ENCODE data around the gene NXN. TPM values are rescaled to one million over a fixed set of nuclear protein-coding genes. Genes with fewer than 3 reads are reported as not detected.
"Not testable (repeated sequence)": the region's sequence is repeated elsewhere in the genome, so short reads cannot be mapped to it uniquely, and the experiment has no call there.

The NXN gene
- total RNA-seq, 1 donor from 2014 or later: 67.3 TPM

DNA sequence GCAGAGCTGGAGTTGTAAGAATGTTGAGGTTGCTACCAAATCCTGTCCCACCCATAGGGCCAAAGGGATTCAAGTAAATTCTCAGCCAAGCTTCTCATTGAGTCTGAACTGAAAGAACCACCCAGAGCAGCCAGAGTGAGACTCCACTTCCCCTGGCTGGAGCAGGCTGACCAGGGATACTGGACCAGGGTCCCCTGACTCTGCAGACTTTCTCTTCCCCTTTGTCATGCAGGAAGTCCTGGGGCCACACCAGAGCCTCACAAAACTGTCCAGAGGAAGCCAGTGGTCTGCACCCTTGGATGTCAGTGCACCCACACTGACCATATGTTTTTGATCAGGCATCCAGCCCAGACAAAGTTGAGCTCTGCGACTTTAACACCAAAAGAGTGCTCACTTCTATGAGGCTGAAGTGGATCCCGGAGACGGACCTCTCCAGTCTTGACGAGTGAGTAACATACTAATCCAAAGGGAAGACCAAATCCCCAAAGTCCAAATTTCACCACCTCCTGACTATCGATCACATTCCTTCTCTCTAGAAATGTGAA lies 4.1 kb downstream of the NXN start:
- Histone ChIP-seq H3K27ac (no peak overlapping the region), H3K4me3 (no peak overlapping the region), H3K36me3 (no peaks in the 10 kb centered on the region), H3K9me3 (no peaks in the 10 kb centered on the region), H3K27me3 (peaks cover 5% of the 10 kb centered on the region), H3K4me1 (peaks cover 8 to 10% of the 10 kb centered on the region in 2 donors)
- TF ChIP-seq CTCF (IDR thresholded peaks at IDR 0.05): no peak
- intact Hi-C loops (cut with DNase I): loop anchor here (5.0 kb wide), 1 partner anchor 93 kb away; no protein-coding TSS in a partner anchor
- DNase-seq (ENCODE audit: low spot score in 2 of 2): no peak

GRCh38 chr17:974778-975177 lies 4.8 kb downstream of the NXN start:
- H3K4me3 ChIP-seq; H3K27ac ChIP-seq; H3K4me1 ChIP-seq; H3K27me3 ChIP-seq; DNase-seq (ENCODE audit: low spot score in 2 of 2); H3K9me3 ChIP-seq; H3K36me3 ChIP-seq: not testable (repeated sequence)
- intact Hi-C loops (cut with DNase I): loop anchor here (5.0 kb wide), 1 partner anchor 92 kb away; no protein-coding TSS in a partner anchor

DNA sequence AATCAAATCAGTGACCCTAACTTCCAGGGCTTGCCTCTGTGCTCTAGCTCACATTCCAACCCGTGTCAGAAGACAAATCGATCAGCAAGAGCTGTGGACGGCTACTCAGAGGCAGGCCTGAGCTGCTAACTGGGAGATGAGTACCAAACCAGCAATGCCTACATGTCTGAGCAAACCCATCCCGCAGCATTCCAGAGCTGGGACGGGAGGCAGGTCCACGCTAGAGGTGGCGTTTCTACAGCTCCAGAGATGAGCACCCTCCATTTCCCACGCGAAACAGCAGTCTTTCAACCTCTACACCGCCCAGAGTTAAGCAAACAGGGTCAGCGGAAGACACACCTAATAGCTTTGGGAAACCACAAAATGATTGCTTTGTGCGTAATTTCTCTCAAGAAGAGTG lies 6.5 kb downstream of the NXN start:
- Histone ChIP-seq H3K36me3 (no peaks in the 10 kb centered on the region), H3K9me3 (no peaks in the 10 kb centered on the region), H3K27ac (no peak overlapping the region), H3K4me1 (no peaks in the 10 kb centered on the region), H3K27me3 (no peaks in the 10 kb centered on the region), H3K4me3 (no peak overlapping the region)
- TF ChIP-seq CTCF (IDR thresholded peaks at IDR 0.05): no peak
- intact Hi-C loops (cut with DNase I): no loop called here
- DNase-seq (ENCODE audit: low spot score in 2 of 2): no peak

GRCh38 chr17:971861-972260 lies 7.7 kb downstream of the NXN start:
- H3K36me3 ChIP-seq; H3K9me3 ChIP-seq; H3K27ac ChIP-seq; DNase-seq (ENCODE audit: low spot score in 2 of 2); H3K4me1 ChIP-seq; H3K4me3 ChIP-seq; intact Hi-C loops (cut with DNase I); H3K27me3 ChIP-seq: not testable (repeated sequence)

- Histone ChIP-seq H3K27me3 (no peaks in the 10 kb centered on the region), H3K4me3 (peak overlapping the region in 1 of 2 donors; percentile 35), H3K4me1 (no peaks in the 10 kb centered on the region), H3K36me3 (no peaks in the 10 kb centered on the region), H3K27ac (no peak overlapping the region), H3K9me3 (no peaks in the 10 kb centered on the region)
- no peak for DNase-seq (ENCODE audit: low spot score in 2 of 2)
- intact Hi-C loops (cut with DNase I): no loop called here
- TF ChIP-seq CTCF (IDR thresholded peaks at IDR 0.05): no peak
Observed at GRCh38 chr17:970364-970763, 9.2 kb downstream of the NXN start.

GRCh38 chr17:969811-970355 lies 9.7 kb downstream of the NXN start:
- H3K9me3 ChIP-seq: no peaks in the 10 kb centered on the region
- peak overlapping the region in 1 of 2 donors; percentile 35 for H3K4me3 ChIP-seq
- no peaks in the 10 kb centered on the region for H3K36me3 ChIP-seq
- intact Hi-C loops (cut with DNase I): no loop called here
- H3K4me1 ChIP-seq: no peaks in the 10 kb centered on the region
- no peak for DNase-seq (ENCODE audit: low spot score in 2 of 2)
- H3K27ac ChIP-seq: no peak overlapping the region
- no peaks in the 10 kb centered on the region for H3K27me3 ChIP-seq
- TF ChIP-seq CTCF (IDR thresholded peaks at IDR 0.05): no peak

All from ascending aorta (tissue), 2 donors.